Suprapubic skin (tissue), 4 donors: Measurements from ENCODE around the gene PCDH15.

Experiments used
- CTCF ChIP-seq, 2 donors: fragments of 200-600 bp in 1 of 2; fragments of 450-650 bp in 1 of 2; sonication (generic) in 1 of 2; IDR thresholded peaks; one replicate each; pipeline ENCODE4 v1.5.1; 2016 to 2019; ENCODE audit warnings: antibody characterized with exemption in 2 of 2, mild to moderate bottlenecking in 1 of 2, moderate library complexity in 1 of 2
- POLR2A ChIP-seq, 2 donors: fragments of 450-650 bp; IDR thresholded peaks; one replicate each; pipeline ENCODE4 v1.6.1; 2017; ENCODE audit warnings: antibody characterized with exemption in 2 of 2, mild to moderate bottlenecking in 2 of 2, moderate library complexity in 2 of 2
- POLR2AphosphoS5 ChIP-seq, 3 donors: sonication (generic); formaldehyde crosslinking; IDR thresholded peaks; one replicate each; pipeline ENCODE4 v1.6.1; 2017; ENCODE audit warnings: antibody characterized with exemption in 3 of 3

GRCh38 chr10:54125098-54125747, 675.8 kb downstream of the PCDH15 start:
- TF ChIP-seq CTCF (IDR thresholded peaks at IDR 0.05) (no peak), POLR2A (IDR thresholded peaks at IDR 0.05) (no peak), POLR2AphosphoS5 (IDR thresholded peaks at IDR 0.05) (no peak)
